Mammary epithelial cell (primary cell): Measurements from ENCODE around the gene CCNJ.
A peak's percentile ranks its signal among the peaks of the same experiment; 100 is the strongest.

ENCODE experiments used
- CTCF ChIP-seq, 2 donors: IDR thresholded peaks in 1 of 2; conservative IDR thresholded peaks in 1 of 2; 2 replicates each; pipeline ENCODE4 v1.5.1; 2011 to 2012; ENCODE audit warnings: inconsistent platforms in 2 of 2, low read length in 2 of 2, mild to moderate bottlenecking in 2 of 2, control low read depth in 1 of 2, low read depth in 1 of 2; ENCODE audit not compliant: insufficient read depth in 1 of 2; ENCODE audit errors: extremely low read depth in 1 of 2
- EZH2 ChIP-seq: IDR thresholded peaks from 2 replicates; pipeline ENCODE4 v1.6.1; 2012; ENCODE audit warnings: low read length, inconsistent platforms, borderline replicate concordance

- TF ChIP-seq CTCF (conservative IDR thresholded peaks at IDR 0.05 in 1 of 2, IDR thresholded peaks at IDR 0.05 in 1 of 2; ENCODE audit: extremely low read depth in 1 of 2, insufficient read depth in 1 of 2, low read depth in 1 of 2, low read length in 2 of 2) (peak; percentile 21 to 37), EZH2 (no peak)
These were observed 17.8 kb upstream of the CCNJ start for GRCh38 chr10:96025566-96025965.
